HG03095 (cell line): ENCODE results near the gene HEBP1.
A peak's percentile ranks its signal among the peaks of the same experiment; 100 is the strongest.

Experiments used
- ATAC-seq: cut with Tn5 transposase; IDR thresholded peaks from one replicate; pipeline ENCODE4 v1.9.1; 2021; ENCODE audit warnings: moderate library complexity; ENCODE audit not compliant: unreplicated experiment

Gene HEBP1

GRCh38 chr12:13024531-13024916 is 24.5 kb upstream of the HEBP1 start:
- no peak for ATAC-seq

GRCh38 chr12:13023811-13024530 is 23.9 kb upstream of the HEBP1 start:
- ATAC-seq: no peak

GRCh38 chr12:13022851-13023271 is 22.8 kb upstream of the HEBP1 start:
- no peak for ATAC-seq

- ATAC-seq: no peak
Observed at GRCh38 chr12:13011098-13011497, 11.0 kb upstream of the HEBP1 start.

GRCh38 chr12:13008741-13009380 is 8.8 kb upstream of the HEBP1 start:
- no peak for ATAC-seq

GRCh38 chr12:13007496-13008233 is 7.6 kb upstream of the HEBP1 start:
- no peak for ATAC-seq

- no peak for ATAC-seq
Observed at GRCh38 chr12:13005649-13006048, 5.6 kb upstream of the HEBP1 start.

- ATAC-seq: no peak
Observed at GRCh38 chr12:13004986-13005385, 4.9 kb upstream of the HEBP1 start.

GRCh38 chr12:13004361-13004760 is 4.3 kb upstream of the HEBP1 start:
- ATAC-seq: no peak

GRCh38 chr12:13002301-13003097 is 2.4 kb upstream of the HEBP1 start:
- ATAC-seq: no peak

GRCh38 chr12:13001775-13002040 is 1.6 kb upstream of the HEBP1 start:
- ATAC-seq: no peak

GRCh38 chr12:13000925-13001774 is 1.1 kb upstream of the HEBP1 start:
- peak; percentile 30 for ATAC-seq

GRCh38 chr12:13000616-13000924 is 505 bp upstream of the HEBP1 start:
- ATAC-seq: peak; percentile 20

- ATAC-seq: no peak
Observed at GRCh38 chr12:12999271-12999958, 650 bp downstream of the HEBP1 start.

GRCh38 chr12:12998248-12998647 is 1.8 kb downstream of the HEBP1 start:
- no peak for ATAC-seq

- no peak for ATAC-seq
Observed at GRCh38 chr12:12997734-12998133, 2.3 kb downstream of the HEBP1 start.

GRCh38 chr12:12997156-12997555 is 2.9 kb downstream of the HEBP1 start:
- no peak for ATAC-seq

- no peak for ATAC-seq
Observed at GRCh38 chr12:12996209-12996608, 3.9 kb downstream of the HEBP1 start.

GRCh38 chr12:12995088-12995487 is 5.0 kb downstream of the HEBP1 start:
- no peak for ATAC-seq

GRCh38 chr12:12993367-12993766 is 6.7 kb downstream of the HEBP1 start:
- no peak for ATAC-seq
